ENCODE measurements around the gene BRD1.

BRD1 gene

DNA sequence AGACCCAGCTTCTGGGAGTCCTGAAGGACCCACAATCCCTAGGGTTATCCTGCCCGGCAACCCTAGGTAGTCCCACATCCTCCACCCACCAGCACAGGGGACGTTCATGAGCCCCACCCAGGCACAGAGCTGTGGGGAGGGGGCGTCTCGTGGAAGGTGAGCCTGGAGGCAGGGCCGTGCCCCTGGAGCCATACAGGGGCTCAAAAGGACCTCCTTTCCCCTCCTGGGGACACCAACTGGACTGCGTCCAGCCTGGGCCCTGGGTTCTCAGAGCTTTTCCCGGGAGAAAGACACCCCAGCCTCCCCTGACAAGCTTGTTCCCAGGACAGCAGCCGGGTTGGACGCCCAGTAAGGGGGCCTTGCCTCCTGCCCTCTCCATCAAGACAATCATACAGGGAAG lies 78.4 kb downstream of the BRD1 start:
- no peak for DNase-seq

DNA sequence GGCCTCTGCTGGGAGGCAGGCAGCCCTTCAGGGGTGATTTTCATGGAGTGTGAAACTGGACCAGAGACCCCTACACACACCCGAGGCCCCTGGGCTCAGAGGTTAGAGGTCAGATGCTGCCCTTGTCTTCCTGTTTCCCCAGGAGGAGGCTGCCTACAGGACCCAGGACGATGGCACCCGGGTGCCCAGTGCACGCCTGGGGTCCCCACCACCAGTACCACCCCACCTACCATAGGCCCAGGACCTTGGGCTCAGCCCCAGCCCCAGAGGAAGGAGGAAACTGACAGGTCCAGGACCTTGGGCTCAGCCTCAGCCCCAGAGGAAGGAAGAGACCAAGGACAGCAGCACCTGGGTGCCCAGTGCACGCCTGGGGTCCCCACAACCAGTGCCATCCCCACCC lies 79.2 kb downstream of the BRD1 start:
- DNase-seq = no peak

DNA sequence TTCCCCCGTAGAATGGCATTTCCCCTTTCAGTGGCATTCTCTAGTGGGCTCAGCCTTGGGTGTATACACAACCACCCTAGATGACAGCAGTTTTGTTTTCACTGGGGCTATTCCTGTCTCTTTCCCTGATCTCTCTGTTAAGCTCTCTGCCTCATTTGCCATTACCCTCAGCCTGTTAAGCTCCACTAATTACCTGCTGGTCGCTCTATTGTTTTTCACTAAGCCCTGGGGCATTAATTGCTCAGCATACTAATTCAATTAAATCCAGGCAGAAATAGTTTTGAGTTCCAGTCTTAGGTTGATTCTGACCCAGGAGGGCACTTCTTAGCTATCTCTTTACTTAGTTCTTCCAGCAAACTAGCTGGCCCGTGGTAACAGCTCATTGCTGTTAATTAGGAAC lies 80.0 kb downstream of the BRD1 start:
- DNase-seq = no peak

DNA sequence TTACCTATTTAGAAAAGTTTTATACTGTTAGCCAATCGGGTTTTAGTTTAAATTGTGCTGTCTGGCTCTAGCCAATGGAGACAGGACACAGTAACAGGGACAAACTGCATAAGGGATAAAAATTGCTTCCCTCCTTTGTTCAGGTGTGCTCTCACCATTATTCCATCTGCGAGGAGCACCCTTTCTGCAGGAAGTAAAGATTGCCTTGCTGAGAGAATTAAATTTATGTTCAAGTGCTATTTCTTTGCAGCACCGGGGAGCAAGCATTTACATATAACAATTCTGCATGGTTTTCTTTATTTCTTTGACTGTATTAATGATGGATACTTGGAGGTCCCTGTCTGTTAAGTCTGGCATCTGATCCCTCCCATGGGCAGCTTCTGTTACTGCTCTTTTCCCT lies 80.5 kb downstream of the BRD1 start:
- no peak for DNase-seq

DNA sequence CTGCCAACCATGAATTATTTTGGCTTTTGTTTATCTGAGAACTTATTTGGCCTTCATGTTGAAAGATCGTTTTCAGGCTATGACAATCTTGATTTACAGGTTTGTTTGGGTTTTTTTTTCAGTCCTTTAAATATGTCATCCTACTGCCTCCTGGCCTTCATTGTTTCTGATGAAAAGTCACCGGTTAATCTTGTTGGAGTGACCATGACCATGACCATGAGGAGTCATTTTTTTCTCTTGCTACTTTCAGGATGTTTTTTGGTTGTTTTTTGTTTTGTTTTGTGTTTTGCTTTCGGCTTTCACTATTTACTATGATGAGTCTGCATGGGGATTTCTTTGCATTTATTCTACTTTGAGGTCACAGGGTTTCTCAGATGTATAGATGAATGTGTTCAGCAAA lies 81.6 kb downstream of the BRD1 start:
- no peak for DNase-seq

DNA sequence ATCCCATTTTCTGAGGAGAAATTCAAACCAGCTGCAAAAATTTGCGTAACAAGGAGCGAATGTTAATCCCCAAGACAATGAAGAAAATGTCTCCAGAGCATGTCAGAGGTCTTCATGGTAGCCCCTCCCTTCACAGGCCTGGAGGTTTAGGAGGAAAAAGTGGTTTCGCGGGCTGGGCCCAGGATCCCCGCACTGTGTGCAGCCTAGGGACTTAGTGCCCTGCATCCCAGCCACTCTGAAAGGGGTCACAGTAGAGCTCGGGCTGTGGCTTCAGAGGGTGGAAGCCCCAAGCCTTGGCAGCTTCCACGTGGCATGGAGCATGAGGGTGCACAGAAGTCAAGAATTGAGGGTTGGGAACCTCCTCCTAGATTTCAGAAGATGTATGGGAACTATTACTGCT lies 87.4 kb downstream of the BRD1 start:
- no peak for DNase-seq

DNA sequence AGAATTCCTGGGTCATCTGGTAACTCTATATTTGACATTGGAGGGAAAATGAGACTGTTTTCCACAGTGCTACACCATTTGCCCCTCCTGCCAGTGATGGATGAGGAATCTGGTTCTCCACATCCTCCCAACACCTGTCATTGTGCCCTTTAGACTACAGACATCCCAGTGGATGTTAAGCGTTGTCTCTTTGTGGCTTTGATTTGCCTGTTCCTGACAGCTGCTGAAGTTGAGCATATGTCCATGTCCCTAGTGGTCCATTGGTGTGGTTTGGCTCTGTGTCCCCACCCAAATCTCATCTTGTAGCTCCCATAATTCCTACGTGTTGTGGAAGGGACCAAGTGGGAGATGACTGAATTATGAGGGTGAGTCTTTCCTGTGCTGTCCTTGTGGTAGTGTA lies 88.5 kb downstream of the BRD1 start:
- no peak for DNase-seq

DNA sequence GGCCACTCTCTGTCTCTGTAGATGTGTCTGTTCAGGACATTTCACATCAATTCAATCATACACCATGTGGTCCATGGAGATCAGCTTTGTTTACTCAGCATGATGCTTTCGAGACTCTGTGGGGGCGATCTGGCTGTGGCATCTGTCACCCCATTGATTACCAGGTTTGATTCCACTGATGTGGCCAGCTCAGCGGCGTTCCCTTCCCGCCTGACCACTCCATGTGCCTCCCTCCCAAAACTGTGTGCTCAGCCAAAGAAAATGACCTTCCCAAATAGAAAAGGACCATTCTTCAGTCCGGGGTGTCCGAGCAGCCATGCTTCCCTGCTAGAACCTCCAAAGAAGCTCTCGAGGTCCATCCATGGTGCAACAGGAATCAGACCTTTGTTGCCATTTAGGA lies 89.1 kb downstream of the BRD1 start:
- DNase-seq = no peak

DNA sequence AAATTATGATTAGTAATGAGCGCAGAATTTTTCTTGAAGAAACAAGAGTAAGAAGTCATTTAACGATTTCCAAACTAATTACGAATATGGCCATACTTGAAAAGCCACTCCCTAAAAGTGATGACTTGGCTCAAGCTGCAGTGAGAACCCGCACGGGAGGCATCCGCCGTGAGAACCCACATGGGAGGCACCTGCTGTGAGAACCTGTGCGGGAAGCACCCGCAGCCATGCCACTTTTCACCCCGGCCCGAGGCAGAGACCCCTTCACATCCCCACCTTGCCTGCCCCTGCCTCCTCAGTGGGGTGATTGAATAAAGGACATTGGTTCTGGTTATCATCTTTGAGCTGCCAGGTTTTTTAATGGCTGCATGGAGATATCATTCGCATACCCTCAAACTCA lies 89.7 kb downstream of the BRD1 start:
- no peak for DNase-seq

DNA sequence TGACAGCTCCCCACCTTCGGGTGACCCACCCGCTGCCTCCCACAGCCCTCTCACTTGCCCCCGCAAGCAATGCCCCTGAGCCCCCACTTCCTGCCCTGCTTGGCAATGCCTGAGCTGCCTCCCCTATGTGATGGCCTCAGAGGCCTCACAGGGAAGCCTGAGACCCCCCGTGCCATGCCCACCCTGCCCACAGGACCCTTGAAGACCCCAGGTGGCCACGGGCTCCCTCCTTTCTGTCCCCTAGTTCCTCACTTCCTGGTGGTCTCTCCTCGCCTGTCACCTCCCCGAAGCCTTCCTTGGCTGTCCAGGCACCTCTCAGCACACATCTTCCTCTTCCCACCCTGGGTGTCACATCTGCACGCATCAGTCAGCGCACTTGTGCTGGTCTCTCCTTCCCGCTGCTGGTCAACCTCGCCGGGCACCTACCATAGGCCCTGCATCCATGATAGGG lies 90.5 kb downstream of the BRD1 start:
- no peak for DNase-seq

DNA sequence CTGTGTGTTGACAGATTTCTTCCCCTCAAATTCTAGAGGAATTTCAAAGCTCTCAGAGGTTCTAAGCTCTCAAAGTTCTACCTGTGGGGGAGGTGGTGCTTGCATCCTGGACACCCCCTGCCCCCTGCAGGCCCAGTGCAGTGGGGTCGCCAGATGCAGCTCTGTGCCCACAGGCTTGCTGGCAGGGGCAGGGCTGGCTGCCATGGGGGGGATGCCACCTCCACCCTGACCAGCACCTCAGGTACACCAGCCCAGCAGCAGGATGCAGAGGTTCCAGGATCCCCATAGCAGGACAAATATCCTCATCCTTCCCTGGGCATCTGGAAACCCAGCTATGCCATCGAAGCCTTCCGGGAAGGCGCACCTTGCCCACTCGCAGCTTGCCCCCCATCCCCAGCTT lies 91.1 kb downstream of the BRD1 start:
- no peak for DNase-seq

DNA sequence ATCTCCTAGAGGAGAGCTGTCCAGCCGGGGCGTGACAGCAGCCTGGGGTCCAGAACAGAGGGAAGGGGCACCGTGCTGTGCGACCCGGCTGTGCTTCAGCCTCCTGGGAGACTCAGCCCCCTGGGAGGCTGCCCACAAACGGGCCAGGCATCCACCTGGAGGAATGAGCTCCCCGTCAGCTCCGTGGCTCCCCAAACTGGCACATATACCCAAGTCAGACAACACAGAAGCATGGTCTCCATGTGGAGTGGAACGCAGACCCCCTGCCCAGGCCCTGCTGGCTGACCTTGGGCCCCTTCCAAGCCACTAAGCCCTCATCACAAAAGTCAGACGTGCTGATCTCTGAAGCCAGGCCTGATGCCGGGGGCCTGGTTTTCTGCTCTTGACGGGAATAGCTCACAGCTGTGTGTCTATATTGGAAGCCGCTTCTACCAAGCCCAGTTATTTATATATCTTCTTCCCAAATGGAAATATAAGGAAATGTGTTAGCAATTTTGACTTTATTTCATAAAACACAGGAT lies 91.7 kb downstream of the BRD1 start:
- no peak for DNase-seq

DNA sequence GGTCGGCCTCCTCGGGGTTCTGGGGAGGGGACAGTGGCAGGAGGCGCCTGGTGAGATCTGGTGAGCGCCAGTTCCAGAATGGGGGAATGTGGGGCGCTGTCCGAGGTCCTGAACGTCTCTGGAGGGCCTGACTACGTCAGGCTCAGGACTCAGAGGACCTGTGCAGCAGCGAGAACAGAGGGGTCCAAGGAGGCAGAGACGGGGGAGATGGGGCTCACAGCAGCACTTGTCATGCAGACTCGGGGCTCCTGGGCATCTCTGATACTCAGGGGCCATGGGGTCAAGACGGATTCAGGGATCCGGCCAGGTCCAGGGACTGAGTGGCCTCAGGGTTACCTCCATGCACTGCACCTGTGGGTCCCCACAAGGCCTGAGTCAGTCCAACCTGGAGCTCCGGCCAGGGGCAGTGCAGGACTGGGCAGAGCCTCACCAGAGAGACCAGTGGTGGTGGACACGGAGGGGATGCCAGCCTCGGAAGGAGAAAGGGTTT lies 92.2 kb downstream of the BRD1 start:
- DNase-seq = no peak

DNA sequence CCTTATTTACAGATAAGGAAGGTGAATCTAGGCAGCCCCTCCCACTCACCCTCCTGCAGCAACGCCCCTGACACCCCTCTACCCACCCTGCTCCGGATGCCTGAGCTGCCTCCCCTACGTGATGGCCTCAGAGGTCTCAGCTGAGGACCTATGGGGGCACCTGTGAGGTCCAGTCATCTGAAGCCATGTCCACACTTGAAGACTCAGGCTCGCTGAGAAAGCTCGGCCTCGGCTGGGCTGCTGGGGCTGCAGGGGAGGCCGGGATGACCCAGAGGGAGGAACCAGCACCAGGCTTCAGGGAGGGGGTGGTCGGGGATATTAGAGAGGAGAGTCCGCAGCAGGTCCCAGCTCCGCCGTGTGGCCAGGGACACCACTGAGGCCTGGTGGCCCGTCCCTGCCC lies 92.8 kb downstream of the BRD1 start:
- DNase-seq = no peak

DNA sequence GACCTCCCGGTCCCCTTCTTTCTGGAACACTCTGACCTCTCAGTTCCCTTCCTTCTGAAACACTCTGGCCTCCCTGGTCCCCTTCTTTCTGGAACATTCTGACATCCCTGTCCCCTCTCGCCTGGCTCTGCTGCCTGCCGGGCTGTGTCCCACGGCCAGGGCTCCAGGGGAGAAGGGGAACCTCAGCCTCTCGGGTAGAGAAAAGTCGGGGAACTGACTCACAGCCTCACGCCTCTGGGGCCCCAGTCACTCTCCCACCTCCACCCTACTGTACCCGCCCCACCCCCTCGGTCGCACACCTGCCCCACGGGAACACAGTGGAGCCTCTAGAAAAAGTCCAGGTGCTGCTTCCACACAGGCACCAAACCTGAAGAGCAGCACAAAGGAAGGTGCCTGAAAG lies 93.3 kb downstream of the BRD1 start:
- no peak for DNase-seq

DNA sequence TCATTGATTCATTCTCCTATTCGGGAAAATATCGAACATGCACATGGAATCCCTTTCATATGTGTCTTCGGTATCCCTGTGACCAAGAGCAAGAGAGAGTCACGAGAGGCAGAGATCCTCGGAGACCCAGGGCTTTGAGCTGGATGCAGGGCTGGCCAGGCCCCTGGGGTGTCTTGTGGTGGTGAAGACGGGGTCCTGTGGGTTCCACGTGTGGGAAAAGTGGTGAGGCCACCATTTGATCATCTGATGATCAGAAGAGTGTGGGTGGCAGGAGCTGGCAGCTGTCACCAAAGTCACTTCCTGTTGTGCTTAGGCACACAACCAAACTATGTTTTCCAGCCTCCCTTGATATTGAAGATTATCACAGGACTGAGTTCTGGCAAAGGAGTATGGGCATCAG lies 94.0 kb downstream of the BRD1 start:
- no peak for DNase-seq

DNA sequence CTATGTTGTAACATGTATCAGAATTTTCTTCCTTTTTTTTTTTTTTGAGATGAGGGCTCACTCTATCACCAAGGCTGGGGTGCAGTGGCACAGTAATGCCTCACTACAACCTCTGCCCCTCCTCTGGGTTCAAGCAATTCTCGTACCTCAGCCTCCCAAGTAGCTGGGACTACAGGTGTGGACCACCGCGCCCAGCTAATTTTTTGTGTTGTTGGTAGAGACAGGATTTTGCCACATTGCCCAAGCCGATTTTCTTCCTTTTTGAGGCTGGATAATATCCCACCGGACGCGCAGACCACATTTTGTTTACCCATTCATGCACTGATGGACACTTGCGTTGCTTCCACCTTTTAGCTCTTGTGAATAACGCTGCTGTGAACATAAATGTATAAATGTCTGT lies 97.0 kb downstream of the BRD1 start:
- no peak for DNase-seq

DNA sequence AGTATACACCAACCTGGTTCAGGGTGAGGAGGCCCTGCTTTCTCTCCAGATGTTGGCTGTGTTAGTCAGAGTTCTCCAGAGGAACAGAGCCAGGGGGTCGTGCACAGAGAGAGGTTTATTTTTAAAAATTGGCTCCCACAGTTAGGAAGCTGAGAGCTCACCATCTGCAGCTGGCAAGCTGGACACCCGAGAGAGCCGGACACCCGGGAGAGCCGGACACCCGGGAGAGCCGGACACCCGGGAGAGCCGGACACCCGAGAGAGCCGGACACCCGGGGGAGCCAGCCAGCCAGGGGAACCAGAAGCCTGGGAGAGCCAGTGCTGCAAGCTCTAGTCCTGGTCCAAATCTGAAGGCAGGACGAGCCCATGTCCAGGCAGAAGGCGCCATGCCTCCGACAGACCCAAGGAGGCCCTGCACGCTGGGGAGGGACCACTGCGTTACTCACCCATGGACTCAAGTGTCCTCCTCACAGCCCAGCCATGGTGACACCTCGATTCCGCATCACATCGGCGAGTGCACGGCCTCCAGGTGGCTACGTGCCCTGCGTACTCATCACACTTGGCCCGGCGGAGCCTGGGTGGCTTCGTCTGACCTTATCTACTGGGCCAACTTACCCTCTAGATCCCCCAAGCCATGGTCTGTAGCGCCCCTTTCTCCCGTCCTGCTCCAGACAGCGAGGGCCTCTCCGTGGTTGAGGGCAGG lies 99.0 kb downstream of the BRD1 start:
- DNase-seq = no peak

DNA sequence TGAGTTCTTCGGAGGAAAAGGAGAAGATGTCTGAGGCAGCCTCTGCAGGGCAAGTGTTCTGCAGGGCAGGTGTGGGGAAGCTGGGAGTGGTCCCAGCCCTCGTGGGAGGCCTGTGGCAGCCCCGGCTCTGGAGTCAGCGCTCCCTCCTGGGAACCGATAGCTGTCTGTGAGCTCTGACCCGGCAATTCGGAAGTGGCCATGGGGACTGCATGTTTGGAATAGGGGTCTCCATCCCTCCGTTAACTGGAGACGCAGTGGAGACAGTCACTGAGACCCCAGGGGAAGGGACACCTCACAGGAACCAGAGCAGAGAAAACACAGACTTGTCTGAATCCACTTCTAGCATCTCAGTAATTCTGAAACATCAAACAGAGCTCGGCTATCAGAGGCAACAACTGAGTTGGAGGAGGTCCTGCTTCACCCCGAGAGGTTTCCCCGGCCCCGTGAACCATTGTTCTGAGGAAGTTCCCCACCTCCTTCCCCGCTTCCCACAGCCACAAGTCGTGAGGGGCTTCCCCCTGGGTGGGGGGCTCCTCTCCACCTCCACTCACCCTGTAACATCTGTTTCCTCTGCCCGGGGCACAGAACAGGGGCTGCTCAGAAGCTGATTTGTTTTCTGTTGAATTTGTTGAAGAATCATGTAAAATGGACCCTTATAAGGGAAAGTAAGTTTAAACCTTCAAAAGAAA lies 99.6 kb downstream of the BRD1 start:
- no peak for DNase-seq

DNA sequence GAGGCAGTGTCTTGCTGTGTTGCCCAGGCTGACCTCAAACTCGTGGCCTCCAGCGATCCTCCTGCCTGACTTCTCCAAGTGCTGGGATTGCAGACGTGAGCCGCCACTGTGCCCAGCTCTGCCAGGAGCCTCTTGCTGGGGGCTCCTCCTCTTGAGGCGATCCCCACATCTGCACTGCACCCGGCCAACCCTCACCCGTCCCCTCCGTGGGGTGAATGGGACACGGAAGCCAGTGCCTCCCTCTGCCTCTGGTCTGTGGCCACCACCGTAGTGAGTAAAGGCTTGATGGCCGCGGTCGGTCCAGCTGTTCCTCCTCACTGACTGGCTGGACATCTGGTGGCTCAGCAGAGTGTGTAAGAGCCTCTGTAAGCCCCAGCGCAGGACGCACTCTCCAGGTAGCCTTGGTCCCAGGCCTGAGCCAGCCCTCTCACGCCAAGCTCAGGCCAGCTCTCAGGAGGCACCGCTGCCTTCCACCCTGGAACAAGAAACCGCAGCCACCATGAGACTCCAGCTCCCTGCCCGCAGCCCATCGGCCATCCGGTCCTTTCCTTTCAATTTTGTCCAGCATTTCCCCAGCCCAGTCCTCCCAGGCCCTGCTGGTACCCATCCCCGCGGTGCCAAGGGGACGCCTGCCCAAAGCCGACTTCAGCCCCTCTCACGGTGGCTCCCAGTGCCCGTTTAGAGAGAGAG lies 100.3 kb downstream of the BRD1 start:
- no peak for DNase-seq

DNA sequence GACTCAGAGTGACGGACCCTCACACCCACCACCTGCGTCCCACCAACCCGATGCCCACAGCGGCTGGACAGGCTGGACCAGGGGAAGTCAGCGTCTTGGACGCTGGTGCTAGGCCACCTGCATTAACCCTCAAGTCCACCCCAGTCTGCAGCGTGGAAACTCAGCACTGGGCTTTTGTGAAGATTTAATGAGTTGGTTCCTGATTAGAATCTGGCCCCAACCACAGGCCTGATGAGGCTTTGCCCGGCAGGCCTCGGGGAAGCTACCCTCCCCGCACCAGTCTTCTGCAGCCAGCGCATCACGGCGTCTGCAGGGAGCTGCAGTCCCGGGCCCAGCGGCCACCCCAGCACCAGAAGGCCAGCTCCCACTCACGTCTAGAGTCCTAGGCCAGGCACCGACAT lies 101.0 kb downstream of the BRD1 start:
- no peak for DNase-seq

DNA sequence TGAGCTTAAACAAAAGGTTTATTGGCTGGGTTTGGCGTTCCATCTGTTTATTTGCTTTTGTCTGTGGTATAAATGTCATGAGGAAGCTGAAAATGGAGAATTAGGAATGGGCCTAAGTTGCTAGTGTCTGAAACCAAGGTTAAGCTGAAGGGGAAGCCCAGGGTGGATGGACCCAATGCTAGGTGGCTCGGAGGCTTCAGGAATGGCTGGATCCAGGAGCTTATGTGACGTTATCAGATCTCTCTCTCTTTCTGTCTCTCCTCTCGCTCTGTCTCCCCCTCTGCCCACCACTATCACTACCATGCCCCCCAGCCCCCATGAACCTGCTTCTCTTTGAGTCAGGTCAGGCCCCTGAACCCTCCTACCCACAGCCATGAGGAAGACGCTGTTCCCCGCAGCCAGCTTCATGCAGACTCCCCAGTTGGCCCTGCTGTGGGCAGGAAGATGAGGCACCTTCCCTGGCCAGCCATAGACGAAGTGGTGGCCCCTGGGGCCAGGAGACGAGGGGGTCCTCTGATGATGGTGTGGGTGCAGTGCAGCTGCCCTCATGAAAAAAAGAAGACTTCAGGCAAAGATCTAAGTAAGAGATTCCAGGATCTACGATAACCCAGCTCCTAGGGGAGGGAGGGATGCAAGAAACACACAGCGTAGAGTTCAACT lies 101.5 kb downstream of the BRD1 start:
- no peak for DNase-seq

DNA sequence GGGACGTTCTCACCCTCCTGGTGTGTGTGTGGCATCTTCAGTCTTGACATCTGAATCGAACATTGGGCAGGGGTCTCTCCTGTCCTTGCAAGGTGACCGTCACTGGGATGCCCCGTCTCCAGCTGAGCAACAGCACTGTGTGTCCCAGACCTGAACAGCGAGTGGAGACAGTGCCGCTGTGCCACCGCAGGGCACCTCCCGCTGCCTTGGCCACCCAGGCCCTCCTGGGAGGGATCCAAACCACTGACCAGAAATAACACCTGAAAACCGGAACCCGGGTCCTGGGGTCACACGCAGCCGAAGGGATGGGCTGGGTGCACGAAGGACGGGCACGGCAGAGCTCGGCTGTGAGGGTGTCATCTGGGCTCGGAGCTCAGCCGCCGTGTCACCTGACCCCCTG lies 102.2 kb downstream of the BRD1 start:
- DNase-seq = no peak
